ENCODE results near the gene SLC16A5.
A peak's percentile ranks its signal among the peaks of the same experiment; 100 is the strongest.
"Not testable (repeated sequence)": the region's sequence is repeated elsewhere in the genome, so short reads cannot be mapped to it uniquely, and the experiment has no call there.

Gene SLC16A5

GRCh38 chr17:75087558-75088453 is at the start of gene SLC16A5:
Gene SLC16A5, plus strand, starts transcription at chr17:75087954. Its CDS starts 5,683 bp downstream, at chr17:75093637.
- peaks cover 45 to 55% of the 10 kb centered on the region in 2 donors for H3K4me1 ChIP-seq (ENCODE audit: control insufficient read depth in 2 of 2, insufficient read depth in 2 of 2, low read length in 2 of 2)
- H3K9ac ChIP-seq (ENCODE audit: low read depth in 1 of 2, low read length in 2 of 2): peak within 1 kb of the TSS; percentile 91 to 92

GRCh38 chr17:75039238-75039637 is 48.5 kb upstream of the SLC16A5 start:
- H3K27me3 ChIP-seq (ENCODE audit: control insufficient read depth in 2 of 2, insufficient read depth in 2 of 2, low read length in 2 of 2): no peaks in the 10 kb centered on the region
- peaks cover 23 to 24% of the 10 kb centered on the region in 2 donors for H3K4me1 ChIP-seq (ENCODE audit: control insufficient read depth in 2 of 2, insufficient read depth in 2 of 2, low read length in 2 of 2)
- no peak overlapping the region for H3K9ac ChIP-seq (ENCODE audit: low read depth in 1 of 2, low read length in 2 of 2)
- H3K27ac ChIP-seq (ENCODE audit: low read depth in 2 of 2, low read length in 2 of 2): no peak overlapping the region
- H3K9me3 ChIP-seq (ENCODE audit: control insufficient read depth in 2 of 2, low read length in 2 of 2): no peaks in the 10 kb centered on the region
- no peak overlapping the region for H3K4me3 ChIP-seq (ENCODE audit: low read length in 2 of 2)
- peaks cover 24 to 39% of the 10 kb centered on the region in 2 donors for H3K36me3 ChIP-seq (ENCODE audit: control insufficient read depth in 2 of 2, insufficient read depth in 2 of 2, low read length in 2 of 2)

More at GRCh38 chr17:75087558-75088453, at the start of gene SLC16A5:
- Histone ChIP-seq H3K27me3 (ENCODE audit: control insufficient read depth in 2 of 2, insufficient read depth in 2 of 2, low read length in 2 of 2) (no peaks in the 10 kb centered on the region), H3K27ac (ENCODE audit: low read depth in 2 of 2, low read length in 2 of 2) (peak within 1 kb of the TSS; percentile 98), H3K4me3 (ENCODE audit: low read length in 2 of 2) (peak within 1 kb of the TSS; percentile 70 to 82), H3K9me3 (ENCODE audit: control insufficient read depth in 2 of 2, low read length in 2 of 2) (no peaks in the 10 kb centered on the region), H3K36me3 (ENCODE audit: control insufficient read depth in 2 of 2, insufficient read depth in 2 of 2, low read length in 2 of 2) (no peaks in the 10 kb centered on the region)

GRCh38 chr17:75041656-75042280 is 46.0 kb upstream of the SLC16A5 start:
- no peak overlapping the region for H3K27ac ChIP-seq (ENCODE audit: low read depth in 2 of 2, low read length in 2 of 2)
- no peak overlapping the region for H3K4me3 ChIP-seq (ENCODE audit: low read length in 2 of 2)
- H3K36me3 ChIP-seq (ENCODE audit: control insufficient read depth in 2 of 2, insufficient read depth in 2 of 2, low read length in 2 of 2): peaks cover 24 to 39% of the 10 kb centered on the region in 2 donors
- H3K27me3 ChIP-seq (ENCODE audit: control insufficient read depth in 2 of 2, insufficient read depth in 2 of 2, low read length in 2 of 2): no peaks in the 10 kb centered on the region
- no peak overlapping the region for H3K9ac ChIP-seq (ENCODE audit: low read depth in 1 of 2, low read length in 2 of 2)
- peaks cover 3 to 4% of the 10 kb centered on the region in 2 donors for H3K4me1 ChIP-seq (ENCODE audit: control insufficient read depth in 2 of 2, insufficient read depth in 2 of 2, low read length in 2 of 2)
- no peaks in the 10 kb centered on the region for H3K9me3 ChIP-seq (ENCODE audit: control insufficient read depth in 2 of 2, low read length in 2 of 2)

GRCh38 chr17:75043789-75044188 is 44.0 kb upstream of the SLC16A5 start:
- not testable (repeated sequence) for H3K27ac ChIP-seq (ENCODE audit: low read depth in 2 of 2, low read length in 2 of 2); H3K4me3 ChIP-seq (ENCODE audit: low read length in 2 of 2); H3K9me3 ChIP-seq (ENCODE audit: control insufficient read depth in 2 of 2, low read length in 2 of 2); H3K27me3 ChIP-seq (ENCODE audit: control insufficient read depth in 2 of 2, insufficient read depth in 2 of 2, low read length in 2 of 2); H3K9ac ChIP-seq (ENCODE audit: low read depth in 1 of 2, low read length in 2 of 2)
- H3K36me3 ChIP-seq (ENCODE audit: control insufficient read depth in 2 of 2, insufficient read depth in 2 of 2, low read length in 2 of 2): peaks cover 24 to 33% of the 10 kb centered on the region in 2 donors
- peaks cover 10 to 11% of the 10 kb centered on the region in 2 donors for H3K4me1 ChIP-seq (ENCODE audit: control insufficient read depth in 2 of 2, insufficient read depth in 2 of 2, low read length in 2 of 2)

- Histone ChIP-seq H3K27ac (ENCODE audit: low read depth in 2 of 2, low read length in 2 of 2) (no peak overlapping the region), H3K4me1 (ENCODE audit: control insufficient read depth in 2 of 2, insufficient read depth in 2 of 2, low read length in 2 of 2) (peaks cover 10 to 11% of the 10 kb centered on the region in 2 donors), H3K9ac (ENCODE audit: low read depth in 1 of 2, low read length in 2 of 2) (no peak overlapping the region), H3K9me3 (ENCODE audit: control insufficient read depth in 2 of 2, low read length in 2 of 2) (no peaks in the 10 kb centered on the region), H3K27me3 (ENCODE audit: control insufficient read depth in 2 of 2, insufficient read depth in 2 of 2, low read length in 2 of 2) (no peaks in the 10 kb centered on the region), H3K4me3 (ENCODE audit: low read length in 2 of 2) (no peak overlapping the region), H3K36me3 (ENCODE audit: control insufficient read depth in 2 of 2, insufficient read depth in 2 of 2, low read length in 2 of 2) (peaks cover 15 to 24% of the 10 kb centered on the region in 2 donors)
Measured at GRCh38 chr17:75044716-75045115, 43.0 kb upstream of the SLC16A5 start.

GRCh38 chr17:75045946-75046406 is 41.8 kb upstream of the SLC16A5 start:
- not testable (repeated sequence) for H3K9me3 ChIP-seq (ENCODE audit: control insufficient read depth in 2 of 2, low read length in 2 of 2); H3K27me3 ChIP-seq (ENCODE audit: control insufficient read depth in 2 of 2, insufficient read depth in 2 of 2, low read length in 2 of 2)
- Histone ChIP-seq H3K4me3 (ENCODE audit: low read length in 2 of 2) (peak overlapping the region; percentile 83 to 96), H3K27ac (ENCODE audit: low read depth in 2 of 2, low read length in 2 of 2) (peak overlapping the region; percentile 95 to 98), H3K36me3 (ENCODE audit: control insufficient read depth in 2 of 2, insufficient read depth in 2 of 2, low read length in 2 of 2) (peaks cover 11% of the 10 kb centered on the region in 2 donors), H3K9ac (ENCODE audit: low read depth in 1 of 2, low read length in 2 of 2) (peak overlapping the region; percentile 94 to 100), H3K4me1 (ENCODE audit: control insufficient read depth in 2 of 2, insufficient read depth in 2 of 2, low read length in 2 of 2) (peaks cover 10 to 11% of the 10 kb centered on the region in 2 donors)

GRCh38 chr17:75046407-75047289 is 41.1 kb upstream of the SLC16A5 start, which contains the start of the genes ATP5PD and KCTD2:
Gene ATP5PD, minus strand, starts transcription at chr17:75046969. Its CDS starts 4,319 bp downstream, at chr17:75042650.
Gene KCTD2, plus strand, starts transcription at chr17:75047225. Its CDS starts 26 bp downstream, at chr17:75047251.
- peak within 1 kb of the TSS; percentile 94 to 100 for H3K9ac ChIP-seq (ENCODE audit: low read depth in 1 of 2, low read length in 2 of 2)
- H3K9me3 ChIP-seq (ENCODE audit: control insufficient read depth in 2 of 2, low read length in 2 of 2): no peaks in the 10 kb centered on the region
- peaks cover 10 to 11% of the 10 kb centered on the region in 2 donors for H3K4me1 ChIP-seq (ENCODE audit: control insufficient read depth in 2 of 2, insufficient read depth in 2 of 2, low read length in 2 of 2)

GRCh38 chr17:75047398-75048098 is 40.2 kb upstream of the SLC16A5 start:
- Histone ChIP-seq H3K9ac (ENCODE audit: low read depth in 1 of 2, low read length in 2 of 2) (peak overlapping the region; percentile 79 to 85), H3K27me3 (ENCODE audit: control insufficient read depth in 2 of 2, insufficient read depth in 2 of 2, low read length in 2 of 2) (no peaks in the 10 kb centered on the region), H3K4me1 (ENCODE audit: control insufficient read depth in 2 of 2, insufficient read depth in 2 of 2, low read length in 2 of 2) (peaks cover 10 to 11% of the 10 kb centered on the region in 2 donors), H3K36me3 (ENCODE audit: control insufficient read depth in 2 of 2, insufficient read depth in 2 of 2, low read length in 2 of 2) (peaks cover 0 to 7% of the 10 kb centered on the region in 2 donors), H3K4me3 (ENCODE audit: low read length in 2 of 2) (peak overlapping the region; percentile 83 to 85), H3K27ac (ENCODE audit: low read depth in 2 of 2, low read length in 2 of 2) (peak overlapping the region; percentile 44 to 65), H3K9me3 (ENCODE audit: control insufficient read depth in 2 of 2, low read length in 2 of 2) (no peaks in the 10 kb centered on the region)

More at GRCh38 chr17:75046407-75047289, 41.1 kb upstream of the SLC16A5 start, which contains the start of the genes ATP5PD and KCTD2:
- Histone ChIP-seq H3K27me3 (ENCODE audit: control insufficient read depth in 2 of 2, insufficient read depth in 2 of 2, low read length in 2 of 2) (no peaks in the 10 kb centered on the region), H3K36me3 (ENCODE audit: control insufficient read depth in 2 of 2, insufficient read depth in 2 of 2, low read length in 2 of 2) (peaks cover 8% of the 10 kb centered on the region in 2 donors), H3K27ac (ENCODE audit: low read depth in 2 of 2, low read length in 2 of 2) (peak within 1 kb of the TSS; percentile 95 to 98), H3K4me3 (ENCODE audit: low read length in 2 of 2) (peak within 1 kb of the TSS; percentile 83 to 96)

Data from mucosa of rectum (tissue), 2 donors.